ENCODE results near the gene REC114.

GRCh38 chr15:73442421-73442820, 543 bp upstream of the REC114 start:
- TF ChIP-seq, protein P1, sequence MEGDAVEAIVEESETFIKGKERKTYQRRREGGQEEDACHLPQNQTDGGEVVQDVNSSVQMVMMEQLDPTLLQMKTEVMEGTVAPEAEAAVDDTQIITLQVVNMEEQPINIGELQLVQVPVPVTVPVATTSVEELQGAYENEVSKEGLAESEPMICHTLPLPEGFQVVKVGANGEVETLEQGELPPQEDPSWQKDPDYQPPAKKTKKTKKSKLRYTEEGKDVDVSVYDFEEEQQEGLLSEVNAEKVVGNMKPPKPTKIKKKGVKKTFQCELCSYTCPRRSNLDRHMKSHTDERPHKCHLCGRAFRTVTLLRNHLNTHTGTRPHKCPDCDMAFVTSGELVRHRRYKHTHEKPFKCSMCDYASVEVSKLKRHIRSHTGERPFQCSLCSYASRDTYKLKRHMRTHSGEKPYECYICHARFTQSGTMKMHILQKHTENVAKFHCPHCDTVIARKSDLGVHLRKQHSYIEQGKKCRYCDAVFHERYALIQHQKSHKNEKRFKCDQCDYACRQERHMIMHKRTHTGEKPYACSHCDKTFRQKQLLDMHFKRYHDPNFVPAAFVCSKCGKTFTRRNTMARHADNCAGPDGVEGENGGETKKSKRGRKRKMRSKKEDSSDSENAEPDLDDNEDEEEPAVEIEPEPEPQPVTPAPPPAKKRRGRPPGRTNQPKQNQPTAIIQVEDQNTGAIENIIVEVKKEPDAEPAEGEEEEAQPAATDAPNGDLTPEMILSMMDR (conservative IDR thresholded peaks at IDR 0.05 in 1 of 2, IDR thresholded peaks at IDR 0.05 in 1 of 2; ENCODE audit: extremely low read depth in 1 of 2, insufficient read depth in 1 of 2, low read depth in 1 of 2, low read length in 2 of 2): no peak
- TF ChIP-seq EZH2 (IDR thresholded peaks at IDR 0.05; ENCODE audit: borderline replicate concordance, low read length): no peak
